ENCODE results near the gene RBM12. TPM values are rescaled to one million over a fixed set of nuclear protein-coding genes. Genes with fewer than 3 reads are reported as not detected.
"Not testable (repeated sequence)": the region's sequence is repeated elsewhere in the genome, so short reads cannot be mapped to it uniquely, and the experiment has no call there.

RBM12 gene
- total RNA-seq, 2 experiments from 2014 or later, result 122 to 148 TPM

- DNase-seq (no peak), ATAC-seq (peak; percentile 28)
- intact Hi-C loops (cut with DNase I, micrococcal nuclease), result loop anchor here (1.0 to 10.0 kb wide), 11 partner anchors 34 to 256 kb away; partner anchors contain the start of genes CPNE1 (in 2 of the 2), RBM12 (in 2 of the 2), CEP250 (in 1 of the 2) and ERGIC3 (in 1 of the 2)
- ChIA-PET POLR2A (interaction anchor here (1.0 to 1.2 kb wide), 2 partner anchors 44 to 83 kb away, joined by 3 to 5 read pairs; partner anchors contain the start of genes RBM39 and SPAG4), CTCF (no interaction called here)
- Mint-ChIP-seq H3K27ac (peak overlapping the region; percentile 86), H3K9me3 (ENCODE audit: low read depth) (no peaks in the 10 kb centered on the region), H3K36me3 (ENCODE audit: low read depth) (peaks cover 51% of the 10 kb centered on the region), H3K27me3 (no peaks in the 10 kb centered on the region), H3K4me3 (peak overlapping the region; percentile 87), H3K4me1 (peaks cover 40% of the 10 kb centered on the region)
Observed at GRCh38 chr20:35698298-35699126, 33.8 kb upstream of the RBM12 start.

- Mint-ChIP-seq H3K4me1 (peaks cover 39% of the 10 kb centered on the region), H3K4me3 (peak overlapping the region; percentile 87), H3K9me3 (ENCODE audit: low read depth) (no peaks in the 10 kb centered on the region), H3K27ac (peak overlapping the region; percentile 49), H3K27me3 (no peaks in the 10 kb centered on the region), H3K36me3 (ENCODE audit: low read depth) (peaks cover 48% of the 10 kb centered on the region)
- intact Hi-C loops (cut with DNase I, micrococcal nuclease), result loop anchor here (2.0 to 10.0 kb wide), 5 partner anchors 33 to 243 kb away; partner anchors contain the start of genes CEP250 (in 1 of the 2), CPNE1 (in 1 of the 2), RBM12 (in 1 of the 2) and SPAG4 (in 1 of the 2)
- CTCF ChIA-PET, result no interaction called here
- ATAC-seq, result no peak
- POLR2A ChIA-PET, result interaction anchor here (0.6 to 1.0 kb wide), 2 partner anchors 14 to 78 kb away, joined by 5 to 6 read pairs; no protein-coding TSS in a partner anchor
- no peak for DNase-seq
Observed at GRCh38 chr20:35697696-35698297, 33.1 kb upstream of the RBM12 start.

- Mint-ChIP-seq H3K4me3 (no peak overlapping the region), H3K9me3 (ENCODE audit: low read depth) (no peaks in the 10 kb centered on the region), H3K36me3 (ENCODE audit: low read depth) (peaks cover 37% of the 10 kb centered on the region), H3K27me3 (no peaks in the 10 kb centered on the region), H3K4me1 (peaks cover 29% of the 10 kb centered on the region), H3K27ac (no peak overlapping the region)
- DNase-seq, result no peak
- POLR2A ChIA-PET, result interaction anchor here (0.7 kb wide), 1 partner anchor 56 kb away, joined by 5 read pairs; no protein-coding TSS in a partner anchor
- intact Hi-C loops (cut with DNase I, micrococcal nuclease), result loop anchor here (5.0 to 10.0 kb wide), 3 partner anchors 79 to 189 kb away; partner anchors contain the start of gene SPAG4 (in 1 of the 2)
- CTCF ChIA-PET, result interaction anchor here (0.7 kb wide), 2 partner anchors 21 to 182 kb away, joined by 3 to 4 read pairs; no protein-coding TSS in a partner anchor
- ATAC-seq, result no peak
Observed at GRCh38 chr20:35695978-35696377, 31.3 kb upstream of the RBM12 start.

- peaks cover 35% of the 10 kb centered on the region for H3K36me3 Mint-ChIP-seq (ENCODE audit: low read depth)
- no peak overlapping the region for H3K4me3 Mint-ChIP-seq
- DNase-seq (no peak), ATAC-seq (no peak)
- ChIA-PET CTCF (no interaction called here), POLR2A (no interaction called here)
- H3K27ac Mint-ChIP-seq, result no peak overlapping the region
- peaks cover 22% of the 10 kb centered on the region for H3K4me1 Mint-ChIP-seq
- H3K27me3 Mint-ChIP-seq, result no peaks in the 10 kb centered on the region
- no peaks in the 10 kb centered on the region for H3K9me3 Mint-ChIP-seq (ENCODE audit: low read depth)
- intact Hi-C loops (cut with DNase I, micrococcal nuclease), result loop anchor here (5.0 to 10.0 kb wide), 3 partner anchors 78 to 190 kb away; partner anchors contain the start of gene SPAG4 (in 1 of the 2)
Observed at GRCh38 chr20:35695245-35695749, 30.6 kb upstream of the RBM12 start.

- no peak overlapping the region for H3K4me3 Mint-ChIP-seq
- intact Hi-C loops (cut with DNase I, micrococcal nuclease), result loop anchor here in 1 of 2 experiments (10.0 kb wide), 1 partner anchor 195 kb away; no protein-coding TSS in a partner anchor
- peaks cover 36% of the 10 kb centered on the region for H3K36me3 Mint-ChIP-seq (ENCODE audit: low read depth)
- H3K27me3 Mint-ChIP-seq, result no peaks in the 10 kb centered on the region
- ChIA-PET CTCF (interaction anchor here (0.6 kb wide), 1 partner anchor 60 kb away, joined by 3 read pairs; no protein-coding TSS in a partner anchor), POLR2A (interaction anchor here (0.7 kb wide), 1 partner anchor 448 kb away, joined by 3 read pairs; no protein-coding TSS in a partner anchor)
- no peak overlapping the region for H3K27ac Mint-ChIP-seq
- no peak for DNase-seq
- no peaks in the 10 kb centered on the region for H3K9me3 Mint-ChIP-seq (ENCODE audit: low read depth)
- peaks cover under 1% of the 10 kb centered on the region for H3K4me1 Mint-ChIP-seq
- no peak for ATAC-seq
Observed at GRCh38 chr20:35690265-35690664, 25.6 kb upstream of the RBM12 start.

GRCh38 chr20:35686872-35687271 lies 22.2 kb upstream of the RBM12 start:
- CTCF ChIA-PET, result interaction anchor here (0.6 kb wide), 2 partner anchors 196 to 197 kb away, joined by 4 read pairs; no protein-coding TSS in a partner anchor

GRCh38 chr20:35685368-35685767 lies 20.7 kb upstream of the RBM12 start:
- peaks cover 33% of the 10 kb centered on the region for H3K36me3 Mint-ChIP-seq (ENCODE audit: low read depth)
- H3K9me3 Mint-ChIP-seq (ENCODE audit: low read depth); H3K27ac Mint-ChIP-seq; POLR2A ChIA-PET; ATAC-seq; intact Hi-C loops (cut with DNase I, micrococcal nuclease); H3K27me3 Mint-ChIP-seq; H3K4me1 Mint-ChIP-seq; DNase-seq; H3K4me3 Mint-ChIP-seq: not testable (repeated sequence)
- CTCF ChIA-PET, result interaction anchor here (0.6 to 0.7 kb wide), 3 partner anchors 79 to 212 kb away, joined by 3 to 4 read pairs (median 4); no protein-coding TSS in a partner anchor

More at GRCh38 chr20:35686872-35687271, 22.2 kb upstream of the RBM12 start:
- intact Hi-C loops (cut with DNase I, micrococcal nuclease); ATAC-seq; H3K9me3 Mint-ChIP-seq (ENCODE audit: low read depth); H3K27me3 Mint-ChIP-seq; H3K4me3 Mint-ChIP-seq; POLR2A ChIA-PET; H3K27ac Mint-ChIP-seq; H3K4me1 Mint-ChIP-seq: not testable (repeated sequence)
- DNase-seq, result peak; percentile 36
- H3K36me3 Mint-ChIP-seq (ENCODE audit: low read depth), result peaks cover 28% of the 10 kb centered on the region

GRCh38 chr20:35681960-35682359 lies 17.3 kb upstream of the RBM12 start:
- Mint-ChIP-seq H3K27me3 (no peaks in the 10 kb centered on the region), H3K4me1 (no peaks in the 10 kb centered on the region), H3K36me3 (ENCODE audit: low read depth) (peaks cover 13% of the 10 kb centered on the region), H3K27ac (no peak overlapping the region), H3K9me3 (ENCODE audit: low read depth) (no peaks in the 10 kb centered on the region), H3K4me3 (no peak overlapping the region)
- intact Hi-C loops (cut with DNase I, micrococcal nuclease), result no loop called here
- ChIA-PET CTCF (no interaction called here), POLR2A (no interaction called here)
- DNase-seq (no peak), ATAC-seq (no peak)

GRCh38 chr20:35680452-35681183 lies 15.9 kb upstream of the RBM12 start:
- intact Hi-C loops (cut with DNase I, micrococcal nuclease), result no loop called here
- Mint-ChIP-seq H3K27me3 (no peaks in the 10 kb centered on the region), H3K4me1 (no peaks in the 10 kb centered on the region), H3K36me3 (ENCODE audit: low read depth) (peaks cover 12% of the 10 kb centered on the region), H3K4me3 (no peak overlapping the region), H3K27ac (no peak overlapping the region), H3K9me3 (ENCODE audit: low read depth) (no peaks in the 10 kb centered on the region)
- POLR2A ChIA-PET, result no interaction called here
- ATAC-seq, result no peak
- CTCF ChIA-PET, result interaction anchor here (0.7 kb wide), 1 partner anchor 232 kb away, joined by 7 read pairs; no protein-coding TSS in a partner anchor
- DNase-seq, result no peak

- intact Hi-C loops (cut with DNase I, micrococcal nuclease), result no loop called here
- H3K27ac Mint-ChIP-seq, result no peak overlapping the region
- POLR2A ChIA-PET, result interaction anchor here (0.6 kb wide), 1 partner anchor 13 kb away, joined by 3 read pairs; no protein-coding TSS in a partner anchor
- no peaks in the 10 kb centered on the region for H3K4me1 Mint-ChIP-seq
- H3K27me3 Mint-ChIP-seq, result no peaks in the 10 kb centered on the region
- no peak for DNase-seq
- H3K4me3 Mint-ChIP-seq, result no peak overlapping the region
- CTCF ChIA-PET, result interaction anchor here (0.6 to 0.9 kb wide), 2 partner anchors 21 to 55 kb away, joined by 3 read pairs; no protein-coding TSS in a partner anchor
- peaks cover 32% of the 10 kb centered on the region for H3K36me3 Mint-ChIP-seq (ENCODE audit: low read depth)
- no peak for ATAC-seq
- no peaks in the 10 kb centered on the region for H3K9me3 Mint-ChIP-seq (ENCODE audit: low read depth)
Observed at GRCh38 chr20:35674921-35675320, 10.2 kb upstream of the RBM12 start.
